Activated T-helper 1 cell treated with anti-CD3 and anti-CD28 coated beads, Interleukin-12 subunit alpha, Interleukin-12 subunit beta, Interleukin-2, Interleukin-4 antibody, amounts not matched to agents 30 ng/mL and 10 ng/mL and 1 ng/mL, durations not matched to agents 14 hours and 24 hours and 36 hours (primary cell): ENCODE data around the gene CYP2W1. TPM values are rescaled to one million over a fixed set of nuclear protein-coding genes. Genes with fewer than 3 reads are reported as not detected.
"Not testable (repeated sequence)": the region's sequence is repeated elsewhere in the genome, so short reads cannot be mapped to it uniquely, and the experiment has no call there.

Source experiments
- DNase-seq: peaks from one replicate; pipeline ENCODE4 v3.0.0; 2021; ENCODE audit warnings: low spot score
- H3K27ac Mint-ChIP-seq: one replicate; pipeline ENCODE4 v1.8.0; 2021; ENCODE audit warnings: mild to moderate bottlenecking, mixed read lengths
- H3K27me3 Mint-ChIP-seq: one replicate; pipeline ENCODE4 v1.8.0; 2022; ENCODE audit warnings: mild to moderate bottlenecking, moderate library complexity, mixed read lengths; ENCODE audit not compliant: insufficient read depth
- H3K36me3 Mint-ChIP-seq: one replicate; pipeline ENCODE4 v1.8.0; 2021; ENCODE audit warnings: low read depth, mixed read lengths
- H3K4me1 Mint-ChIP-seq: one replicate; pipeline ENCODE4 v1.8.0; 2021; ENCODE audit warnings: low read depth, mixed read lengths
- H3K4me3 Mint-ChIP-seq: one replicate; pipeline ENCODE4 v1.8.0; 2021; ENCODE audit warnings: mild to moderate bottlenecking, moderate library complexity, mixed read lengths
- H3K9me3 Mint-ChIP-seq: one replicate; pipeline ENCODE4 v1.8.0; 2021; ENCODE audit warnings: mixed read lengths
- intact Hi-C: fragments of 100-400 bp; cut with micrococcal nuclease; formaldehyde crosslinking; loops from one replicate; pipeline ENCODE4 v1.15.1; 2024
- total RNA-seq: library from RNA; stranded (reverse); gene quantifications from 2 replicates; pipeline ENCODE4 v1.2.3, GENCODE V29; 2022

Gene CYP2W1
- total RNA-seq = not detected in 2 replicates

GRCh38 chr7:983004-983615, at the start of gene CYP2W1:
TSS of gene CYP2W1 (plus strand) at chr7:983181. CDS start at chr7:983212, 31 bp downstream.
- Mint-ChIP-seq H3K9me3 (no peaks in the 10 kb centered on the region), H3K36me3 (no peaks in the 10 kb centered on the region), H3K4me3 (no peak within 1 kb of the TSS), H3K4me1 (no peaks in the 10 kb centered on the region), H3K27ac (no peak within 1 kb of the TSS), H3K27me3 (no peaks in the 10 kb centered on the region)
- intact Hi-C loops = no loop called here
- no peak for DNase-seq

GRCh38 chr7:934469-935163, 48.4 kb upstream of the CYP2W1 start:
- no peak overlapping the region for H3K27ac Mint-ChIP-seq
- H3K36me3 Mint-ChIP-seq = peaks cover 15% of the 10 kb centered on the region
- intact Hi-C loops = no loop called here
- no peak overlapping the region for H3K4me3 Mint-ChIP-seq
- H3K9me3 Mint-ChIP-seq = no peaks in the 10 kb centered on the region
- H3K27me3 Mint-ChIP-seq = no peaks in the 10 kb centered on the region
- no peak for DNase-seq
- H3K4me1 Mint-ChIP-seq = peaks cover 17% of the 10 kb centered on the region

- no peak overlapping the region for H3K4me3 Mint-ChIP-seq
Measured at GRCh38 chr7:935164-935873, 47.7 kb upstream of the CYP2W1 start.

GRCh38 chr7:935874-936385, 47.1 kb upstream of the CYP2W1 start:
- intact Hi-C loops = no loop called here
- DNase-seq = no peak
- peak overlapping the region; percentile 19 for H3K4me3 Mint-ChIP-seq

More at GRCh38 chr7:935164-935873, 47.7 kb upstream of the CYP2W1 start:
- H3K27ac Mint-ChIP-seq = no peak overlapping the region
- peaks cover 7% of the 10 kb centered on the region for H3K9me3 Mint-ChIP-seq
- H3K4me1 Mint-ChIP-seq = peaks cover 17% of the 10 kb centered on the region
- peaks cover 16% of the 10 kb centered on the region for H3K36me3 Mint-ChIP-seq
- no peaks in the 10 kb centered on the region for H3K27me3 Mint-ChIP-seq
- no peak for DNase-seq
- intact Hi-C loops = no loop called here

GRCh38 chr7:936386-937054, 46.5 kb upstream of the CYP2W1 start:
- DNase-seq = peak; percentile 22
- Mint-ChIP-seq H3K36me3 (peaks cover 21% of the 10 kb centered on the region), H3K27me3 (no peaks in the 10 kb centered on the region), H3K4me1 (peaks cover 28% of the 10 kb centered on the region), H3K4me3 (peak overlapping the region; percentile 19), H3K9me3 (peaks cover 19% of the 10 kb centered on the region), H3K27ac (peak overlapping the region; percentile 73)
- intact Hi-C loops = no loop called here

More at GRCh38 chr7:935874-936385, 47.1 kb upstream of the CYP2W1 start:
- H3K27ac Mint-ChIP-seq = peak overlapping the region; percentile 73
- H3K9me3 Mint-ChIP-seq = peaks cover 13% of the 10 kb centered on the region
- no peaks in the 10 kb centered on the region for H3K27me3 Mint-ChIP-seq
- peaks cover 22% of the 10 kb centered on the region for H3K4me1 Mint-ChIP-seq
- peaks cover 20% of the 10 kb centered on the region for H3K36me3 Mint-ChIP-seq

- H3K36me3 Mint-ChIP-seq = peaks cover 25% of the 10 kb centered on the region
- intact Hi-C loops = no loop called here
- no peaks in the 10 kb centered on the region for H3K27me3 Mint-ChIP-seq
- H3K27ac Mint-ChIP-seq = no peak overlapping the region
- H3K4me1 Mint-ChIP-seq = peaks cover 35% of the 10 kb centered on the region
- no peak overlapping the region for H3K4me3 Mint-ChIP-seq
- H3K9me3 Mint-ChIP-seq = peaks cover 24% of the 10 kb centered on the region
- DNase-seq = no peak
Measured at GRCh38 chr7:937856-938484, 45.0 kb upstream of the CYP2W1 start.

GRCh38 chr7:938546-939185, 44.3 kb upstream of the CYP2W1 start:
- H3K4me3 Mint-ChIP-seq = no peak overlapping the region
- H3K4me1 Mint-ChIP-seq = peaks cover 35% of the 10 kb centered on the region
- intact Hi-C loops = no loop called here

GRCh38 chr7:939843-940242, 43.1 kb upstream of the CYP2W1 start:
- DNase-seq = no peak
- Mint-ChIP-seq H3K36me3 (peaks cover 25% of the 10 kb centered on the region), H3K9me3 (peaks cover 24% of the 10 kb centered on the region), H3K27ac (no peak overlapping the region), H3K27me3 (no peaks in the 10 kb centered on the region), H3K4me1 (peaks cover 35% of the 10 kb centered on the region), H3K4me3 (no peak overlapping the region)
- intact Hi-C loops = loop anchor here (1.0 kb wide), 1 partner anchor 17 kb away; no protein-coding TSS in a partner anchor

More at GRCh38 chr7:938546-939185, 44.3 kb upstream of the CYP2W1 start:
- DNase-seq = no peak
- peaks cover 24% of the 10 kb centered on the region for H3K9me3 Mint-ChIP-seq
- no peaks in the 10 kb centered on the region for H3K27me3 Mint-ChIP-seq
- H3K27ac Mint-ChIP-seq = no peak overlapping the region
- H3K36me3 Mint-ChIP-seq = peaks cover 25% of the 10 kb centered on the region

GRCh38 chr7:940599-941408, 42.2 kb upstream of the CYP2W1 start:
- DNase-seq = no peak
- peaks cover 25% of the 10 kb centered on the region for H3K36me3 Mint-ChIP-seq
- peak overlapping the region; percentile 13 for H3K4me3 Mint-ChIP-seq
- no peaks in the 10 kb centered on the region for H3K27me3 Mint-ChIP-seq
- H3K9me3 Mint-ChIP-seq = peaks cover 24% of the 10 kb centered on the region
- peak overlapping the region; percentile 92 for H3K27ac Mint-ChIP-seq
- peaks cover 34% of the 10 kb centered on the region for H3K4me1 Mint-ChIP-seq
- intact Hi-C loops = loop anchor here (1.0 kb wide), 2 partner anchors 11 to 18 kb away; no protein-coding TSS in a partner anchor

GRCh38 chr7:943793-944192, 39.2 kb upstream of the CYP2W1 start:
- H3K4me3 Mint-ChIP-seq, DNase-seq, H3K27ac Mint-ChIP-seq, H3K27me3 Mint-ChIP-seq, intact Hi-C loops: not testable (repeated sequence)
- H3K4me1 Mint-ChIP-seq = peaks cover 25% of the 10 kb centered on the region
- peaks cover 24% of the 10 kb centered on the region for H3K9me3 Mint-ChIP-seq
- peaks cover 15% of the 10 kb centered on the region for H3K36me3 Mint-ChIP-seq

- Mint-ChIP-seq H3K9me3 (peaks cover 23% of the 10 kb centered on the region), H3K36me3 (peaks cover 15% of the 10 kb centered on the region), H3K4me3 (no peak overlapping the region), H3K4me1 (peaks cover 24% of the 10 kb centered on the region), H3K27ac (no peak overlapping the region), H3K27me3 (no peaks in the 10 kb centered on the region)
- DNase-seq = no peak
- intact Hi-C loops = no loop called here
Measured at GRCh38 chr7:944744-945143, 38.2 kb upstream of the CYP2W1 start.
